HG03342 (cell line): Measurements from ENCODE around the gene CAMKMT.
"Not testable (repeated sequence)": the region's sequence is repeated elsewhere in the genome, so short reads cannot be mapped to it uniquely, and the experiment has no call there.

ENCODE experiments used
- ATAC-seq: cut with Tn5 transposase; IDR thresholded peaks from one replicate; pipeline ENCODE4 v1.9.1; 2021; ENCODE audit warnings: mild to moderate bottlenecking, moderate library complexity; ENCODE audit not compliant: unreplicated experiment

CAMKMT gene

GRCh38 chr2:44495544-44495943, 133.8 kb downstream of the CAMKMT start:
- no peak for ATAC-seq

GRCh38 chr2:44496130-44496529, 134.4 kb downstream of the CAMKMT start:
- no peak for ATAC-seq

GRCh38 chr2:44498551-44498950, 136.8 kb downstream of the CAMKMT start:
- no peak for ATAC-seq

GRCh38 chr2:44505664-44506063, 143.9 kb downstream of the CAMKMT start:
- not testable (repeated sequence) for ATAC-seq

GRCh38 chr2:44510246-44510645, 148.5 kb downstream of the CAMKMT start:
- no peak for ATAC-seq

GRCh38 chr2:44515416-44515815, 153.7 kb downstream of the CAMKMT start:
- no peak for ATAC-seq

GRCh38 chr2:44519026-44519425, 157.3 kb downstream of the CAMKMT start:
- no peak for ATAC-seq

GRCh38 chr2:44522846-44523245, 161.1 kb downstream of the CAMKMT start:
- no peak for ATAC-seq

GRCh38 chr2:44524347-44524926, 162.7 kb downstream of the CAMKMT start:
- no peak for ATAC-seq

- no peak for ATAC-seq
Observed at GRCh38 chr2:44526352-44526751, 164.6 kb downstream of the CAMKMT start.

- no peak for ATAC-seq
Observed at GRCh38 chr2:44528595-44528994, 166.8 kb downstream of the CAMKMT start.

- ATAC-seq: no peak
Observed at GRCh38 chr2:44529448-44529847, 167.7 kb downstream of the CAMKMT start.

GRCh38 chr2:44531289-44531688, 169.5 kb downstream of the CAMKMT start:
- no peak for ATAC-seq

- no peak for ATAC-seq
Observed at GRCh38 chr2:44532031-44532430, 170.3 kb downstream of the CAMKMT start.

GRCh38 chr2:44533508-44533907, 171.8 kb downstream of the CAMKMT start:
- no peak for ATAC-seq

- ATAC-seq: no peak
Observed at GRCh38 chr2:44535376-44535775, 173.6 kb downstream of the CAMKMT start.

- ATAC-seq: no peak
Observed at GRCh38 chr2:44537264-44537663, 175.5 kb downstream of the CAMKMT start.

- no peak for ATAC-seq
Observed at GRCh38 chr2:44542520-44542919, 180.8 kb downstream of the CAMKMT start.

- ATAC-seq: no peak
Observed at GRCh38 chr2:44543773-44544725, 182.3 kb downstream of the CAMKMT start.

GRCh38 chr2:44545005-44545404, 183.3 kb downstream of the CAMKMT start:
- ATAC-seq: no peak

- ATAC-seq: no peak
Observed at GRCh38 chr2:44546459-44547127, 184.8 kb downstream of the CAMKMT start.

GRCh38 chr2:44547718-44548117, 186.0 kb downstream of the CAMKMT start:
- no peak for ATAC-seq
